ENCODE data around the gene OR52E8.

OR52E8 gene

GRCh38 chr11:5857590-5857989 lies at the start of gene OR52E8:
Gene OR52E8, minus strand, starts transcription at chr11:5857690. Its CDS starts 0 bp downstream, at chr11:5857690.
- DNase-seq = no peak

GRCh38 chr11:5899534-5899933 lies 42.0 kb upstream of the OR52E8 start:
- no peak for DNase-seq

DNA sequence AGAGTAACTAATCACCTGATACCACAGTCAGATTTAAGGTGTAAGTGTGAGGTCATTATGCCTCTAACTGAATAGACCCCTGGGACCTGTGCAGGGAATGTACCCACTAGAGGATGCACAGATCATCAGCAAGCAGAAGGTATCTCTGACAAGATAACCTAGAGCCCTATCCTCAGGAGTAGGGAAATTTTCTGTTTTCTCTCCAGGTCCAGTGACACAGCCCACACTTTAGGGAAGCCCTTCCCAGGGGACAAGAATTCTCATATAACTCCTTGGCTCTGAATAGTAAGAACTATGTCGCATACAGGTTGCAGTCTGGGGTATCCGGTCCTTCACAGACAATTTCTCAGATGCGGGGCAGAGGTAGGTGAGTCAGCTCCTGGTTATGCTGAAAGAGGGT lies 35.4 kb upstream of the OR52E8 start, which contains the start of gene OR52E5:
Gene OR52E5 (plus strand): TSS at position 301 of the 400 bp plus-strand sequence. CDS start 7,569 bp downstream, outside the sequence.
- no peak for DNase-seq

GRCh38 chr11:5891216-5891800 lies 33.8 kb upstream of the OR52E8 start:
- DNase-seq = no peak

GRCh38 chr11:5887661-5888060 lies 30.2 kb upstream of the OR52E8 start:
- DNase-seq = no peak

DNA sequence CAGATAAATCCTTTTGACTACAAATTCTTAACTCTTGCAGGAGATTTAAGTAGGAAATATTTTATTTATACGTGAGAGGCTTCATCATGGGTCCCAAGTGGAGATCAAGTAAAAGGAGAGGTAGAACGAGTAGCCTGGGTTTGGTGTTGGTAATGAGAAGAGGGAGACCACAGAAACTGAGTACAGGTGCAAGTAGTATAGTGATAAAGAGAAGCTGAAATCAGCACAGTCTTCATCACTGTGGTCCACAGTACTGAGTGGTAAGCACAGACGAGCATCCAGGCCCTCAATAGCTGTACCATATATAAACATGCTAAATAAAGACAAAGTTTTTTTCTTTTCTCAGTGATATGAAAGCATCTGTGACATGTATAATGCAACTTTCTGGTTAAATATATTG lies 29.7 kb upstream of the OR52E8 start:
- DNase-seq = no peak

DNA sequence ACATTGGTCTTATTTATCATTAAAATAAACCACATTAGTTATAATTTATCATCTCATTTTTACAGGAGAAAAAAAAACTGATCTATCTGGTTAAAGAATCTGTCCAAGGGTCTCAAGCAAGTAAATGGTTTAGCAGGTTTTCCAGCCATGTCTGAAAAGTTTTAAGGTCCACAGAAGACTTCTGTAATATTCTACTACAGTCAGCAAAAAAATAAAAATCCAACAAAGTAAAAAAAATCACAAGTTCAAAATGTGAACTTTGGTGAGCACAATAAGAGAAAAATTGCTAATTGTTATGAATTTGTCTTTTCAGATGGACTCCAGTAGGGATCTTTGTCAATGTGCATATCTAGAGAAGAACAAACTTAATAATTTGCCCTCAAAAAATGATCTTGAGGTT lies 24.3 kb upstream of the OR52E8 start:
- DNase-seq = no peak

DNA sequence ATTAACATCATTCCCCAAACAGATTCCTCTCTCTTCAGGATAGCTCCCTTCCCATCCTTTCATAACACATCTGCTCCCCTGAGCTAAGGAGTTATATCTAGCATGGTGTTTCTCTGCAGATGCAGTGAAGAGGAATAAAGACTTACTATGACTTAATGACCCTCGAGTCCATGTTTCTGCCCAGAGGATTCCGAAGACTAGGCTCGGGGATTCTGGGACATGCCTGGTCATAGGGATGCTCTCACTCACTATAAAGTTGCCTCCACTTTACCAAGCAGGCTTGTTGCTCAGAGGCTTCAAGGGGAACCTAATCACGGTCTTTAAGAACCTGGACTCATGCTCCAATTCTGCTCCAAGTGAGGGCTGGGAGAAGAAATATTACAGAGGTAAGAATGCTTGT lies 22.8 kb upstream of the OR52E8 start, which contains the start of gene OR52E4:
Gene OR52E4 (plus strand): TSS at position 301 of the 400 bp plus-strand sequence. CDS start 3,664 bp downstream, outside the sequence.
- no peak for DNase-seq

- DNase-seq = no peak
Measured at GRCh38 chr11:5878564-5878963, 21.1 kb upstream of the OR52E8 start.

- DNase-seq = no peak
Measured at GRCh38 chr11:5865826-5866225, 8.3 kb upstream of the OR52E8 start.

DNA sequence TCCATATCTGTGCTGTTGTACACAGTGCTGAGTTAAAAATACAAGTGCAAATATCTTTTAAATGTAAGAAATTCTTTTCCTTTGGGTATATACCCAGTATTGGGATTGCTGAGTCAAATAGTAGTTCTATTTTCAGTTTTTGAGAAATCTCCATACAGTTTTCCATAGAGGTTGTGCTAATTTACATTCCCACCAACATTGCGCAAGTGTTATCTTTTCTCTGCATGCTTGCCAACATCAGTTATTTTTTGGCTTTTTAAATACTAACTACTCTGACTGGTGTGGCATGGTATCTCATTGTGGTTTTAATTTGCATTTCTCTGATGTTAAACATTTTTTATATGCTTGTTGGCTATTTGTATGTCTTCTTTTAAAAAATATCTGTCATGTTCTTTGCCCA lies 6.5 kb downstream of the OR52E8 start:
- no peak for DNase-seq

- DNase-seq = no peak
Measured at GRCh38 chr11:5847711-5848110, 9.8 kb downstream of the OR52E8 start.

DNA sequence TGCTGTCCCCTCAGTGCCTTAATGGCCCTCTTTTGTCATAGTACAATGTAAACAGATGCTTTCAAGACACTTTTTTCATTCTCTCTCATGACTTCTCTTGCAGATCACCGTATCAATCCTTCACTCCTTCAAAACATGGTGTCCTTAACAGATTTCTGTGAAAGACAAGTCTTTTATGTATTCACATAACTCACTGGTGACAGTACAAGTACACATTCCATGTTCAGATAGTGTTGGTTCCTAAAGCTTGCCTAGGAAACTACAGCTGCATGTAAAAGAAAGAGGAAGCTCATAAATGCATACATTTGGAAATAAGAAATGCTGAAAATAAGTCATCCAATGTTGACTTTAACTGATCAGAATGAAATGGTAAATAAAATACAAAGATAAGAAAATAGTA lies 10.8 kb downstream of the OR52E8 start:
- no peak for DNase-seq

DNA sequence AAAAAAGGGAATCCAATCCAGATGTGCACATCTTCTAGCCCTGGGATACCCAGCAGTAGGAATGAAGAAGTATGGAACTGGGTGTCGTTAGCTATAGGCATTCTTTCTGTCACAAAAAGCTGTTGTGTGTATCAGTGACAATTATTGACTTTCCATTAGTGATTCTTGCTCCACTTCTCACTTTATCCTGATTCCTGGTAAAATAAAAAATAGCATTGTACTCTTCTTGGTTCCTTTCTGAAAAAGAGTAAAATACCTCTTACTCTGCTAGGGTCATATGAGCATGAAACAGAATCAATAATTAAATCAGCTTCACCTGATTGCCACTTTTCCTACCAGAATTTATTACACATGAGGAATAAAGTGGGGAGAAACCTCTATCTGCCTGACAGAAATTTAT lies 15.7 kb downstream of the OR52E8 start, which contains the start of gene OR52E6:
Gene OR52E6 (minus strand): TSS at position 101 of the 400 bp plus-strand sequence. CDS start 0 bp downstream, at position 101.
- no peak for DNase-seq

DNA sequence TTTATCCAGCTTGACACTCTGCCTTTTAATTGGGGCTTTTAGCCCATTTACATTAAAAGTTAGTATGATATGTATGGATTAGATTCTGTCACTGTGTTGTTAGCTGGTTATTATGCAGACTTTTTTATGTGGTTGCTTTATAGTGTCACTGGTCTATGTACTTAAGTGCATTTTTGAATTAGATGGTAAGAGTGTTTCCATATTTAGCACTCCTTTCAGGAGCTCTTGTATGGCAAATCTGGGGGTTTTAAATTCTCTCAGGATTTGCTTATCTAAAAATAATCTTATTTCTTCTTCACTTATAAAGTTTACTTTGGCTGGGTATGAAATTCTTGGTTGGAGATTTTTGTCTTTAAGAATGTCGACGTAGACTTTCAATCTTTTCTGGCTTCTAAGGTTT lies 19.8 kb downstream of the OR52E8 start:
- no peak for DNase-seq

DNA sequence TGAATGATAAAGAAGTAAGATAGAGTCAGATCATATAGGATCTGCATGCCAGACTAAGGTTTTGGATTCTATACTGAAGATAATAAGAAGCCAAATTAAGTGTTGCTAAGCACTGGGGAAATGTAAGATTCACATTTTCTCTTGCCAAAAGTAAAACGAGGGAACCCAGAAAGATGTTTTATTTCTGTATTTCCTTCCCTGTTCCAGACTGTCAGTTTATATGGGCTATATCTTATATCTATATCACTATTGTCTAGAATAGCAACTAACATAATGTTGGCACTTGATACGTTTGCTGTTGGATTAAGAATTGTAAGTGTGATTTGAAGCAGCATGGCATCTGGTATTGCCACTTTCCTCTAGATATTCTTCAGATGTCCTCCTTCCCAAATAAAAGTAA lies 24.0 kb downstream of the OR52E8 start:
- no peak for DNase-seq

GRCh38 chr11:5831196-5831829 lies 26.2 kb downstream of the OR52E8 start:
- no peak for DNase-seq

- no peak for DNase-seq
Measured at GRCh38 chr11:5818245-5818886, 39.1 kb downstream of the OR52E8 start.

GRCh38 chr11:5815534-5815933 lies 42.0 kb downstream of the OR52E8 start:
- no peak for DNase-seq

- no peak for DNase-seq
Measured at GRCh38 chr11:5809905-5810795, 47.3 kb downstream of the OR52E8 start.

- no peak for DNase-seq
Measured at GRCh38 chr11:5809122-5809519, 48.4 kb downstream of the OR52E8 start.

DNA sequence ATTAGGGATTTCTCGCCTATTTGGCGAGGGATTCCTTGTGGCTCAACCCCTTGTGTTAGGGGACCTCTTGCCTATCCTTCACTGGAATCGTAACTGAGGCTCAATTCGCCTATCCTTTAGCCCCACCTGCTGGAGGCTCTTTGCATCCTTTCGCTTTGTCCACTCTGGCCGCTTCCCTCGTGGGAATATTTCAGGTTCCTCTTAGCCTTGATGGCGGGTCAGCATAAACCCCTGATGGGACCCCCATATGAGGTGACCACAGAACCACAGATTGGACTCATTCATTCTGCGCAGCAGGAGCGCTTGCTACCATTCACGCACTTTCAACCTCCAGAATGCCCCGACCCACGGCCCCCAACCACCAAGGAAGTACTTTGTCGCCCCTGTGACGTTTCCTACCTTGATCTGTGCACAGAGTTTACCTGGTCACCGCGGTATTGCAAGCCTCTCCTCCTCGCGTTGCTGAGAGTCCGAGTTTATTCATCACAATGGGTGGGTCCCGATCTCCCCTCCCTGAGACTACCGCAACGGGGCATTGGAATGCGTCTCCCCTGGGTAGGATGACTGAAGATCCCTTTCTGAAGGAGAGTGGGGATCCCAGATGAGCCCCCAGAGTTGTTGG lies 48.9 kb downstream of the OR52E8 start, which contains the start of gene OR52N2:
Gene OR52N2 (plus strand): TSS at position 425 of the 622 bp plus-strand sequence. CDS start 11,412 bp downstream, outside the sequence.
- DNase-seq = peak; percentile 66
